Measurements from ENCODE around the gene BARHL1. TPM values are rescaled to one million over a fixed set of nuclear protein-coding genes. Genes with fewer than 3 reads are reported as not detected.

Gene BARHL1
- total and polyA plus RNA-seq, 2 experiments from 2014 or later = not detected

DNA sequence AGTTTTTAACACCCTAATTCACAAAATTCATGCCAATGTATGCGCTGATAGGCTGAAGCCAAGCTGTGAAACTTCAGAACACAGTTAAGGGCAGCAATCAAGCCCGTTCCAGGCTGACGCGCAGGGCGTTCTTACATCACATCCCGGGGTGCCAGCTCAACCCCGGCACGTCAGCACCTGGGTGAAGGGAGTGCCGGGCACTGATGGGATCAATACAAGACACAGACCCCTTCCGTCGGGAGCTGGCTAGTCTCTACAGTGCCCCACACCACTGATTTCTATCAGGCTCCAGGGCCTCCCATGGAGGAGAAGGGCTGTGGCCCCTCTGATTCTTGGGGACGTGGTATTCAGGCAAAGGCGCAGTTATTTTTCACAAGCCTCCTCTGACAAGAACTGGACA is 12.0 kb downstream of the BARHL1 start (continued):
- TF ChIP-seq, protein P1, sequence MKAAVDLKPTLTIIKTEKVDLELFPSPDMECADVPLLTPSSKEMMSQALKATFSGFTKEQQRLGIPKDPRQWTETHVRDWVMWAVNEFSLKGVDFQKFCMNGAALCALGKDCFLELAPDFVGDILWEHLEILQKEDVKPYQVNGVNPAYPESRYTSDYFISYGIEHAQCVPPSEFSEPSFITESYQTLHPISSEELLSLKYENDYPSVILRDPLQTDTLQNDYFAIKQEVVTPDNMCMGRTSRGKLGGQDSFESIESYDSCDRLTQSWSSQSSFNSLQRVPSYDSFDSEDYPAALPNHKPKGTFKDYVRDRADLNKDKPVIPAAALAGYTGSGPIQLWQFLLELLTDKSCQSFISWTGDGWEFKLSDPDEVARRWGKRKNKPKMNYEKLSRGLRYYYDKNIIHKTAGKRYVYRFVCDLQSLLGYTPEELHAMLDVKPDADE (IDR thresholded peaks at IDR 0.05) = no peak
- TF ChIP-seq EZH2 (IDR thresholded peaks at IDR 0.05; ENCODE audit: low read depth, unreplicated experiment) (no peak), POLR2AphosphoS5 (IDR thresholded peaks at IDR 0.05; ENCODE audit: low read depth) (no peak), STAT1 (IDR thresholded peaks at IDR 0.05; ENCODE audit: unreplicated experiment) (no peak), ZNF114 (CRISPR knock-in tag; IDR thresholded peaks at IDR 0.05) (no peak)

DNA sequence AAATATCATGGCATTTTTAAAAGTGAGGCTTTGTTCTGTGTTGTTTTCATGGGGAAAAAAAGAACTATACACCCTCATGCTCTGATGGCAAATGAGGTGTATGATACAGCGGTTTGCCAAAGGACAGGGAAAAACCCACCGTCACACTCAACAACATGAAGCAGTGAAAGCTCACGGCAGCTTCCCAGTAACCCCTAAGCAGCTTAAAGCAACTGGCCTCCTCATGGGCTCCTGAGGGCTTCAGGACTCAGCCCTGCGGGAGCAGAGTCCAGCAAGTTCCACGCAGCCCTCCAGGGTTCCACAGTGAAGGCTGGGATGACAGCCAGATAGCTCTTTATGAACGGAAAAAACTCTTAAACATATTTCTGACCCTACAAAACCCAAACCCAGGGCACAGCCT is 12.9 kb downstream of the BARHL1 start:
- peaks cover 34% of the 10 kb centered on the region for H3K27me3 ChIP-seq (ENCODE audit: insufficient read depth)
- DNase-seq (ENCODE audit: low spot score) (no peak), ATAC-seq (no peak)
- peaks cover 29% of the 10 kb centered on the region for H3K4me1 ChIP-seq (ENCODE audit: insufficient read depth)
- H3F3A ChIP-seq (replicated peaks; ENCODE audit: low read depth) = 0 out of 2 replicates have a peak, but pooled peaks cover 10% of the 10 kb centered on the region
- no peaks in the 10 kb centered on the region for H3K36me3 ChIP-seq (ENCODE audit: insufficient read depth)
- peaks cover 4% of the 10 kb centered on the region for H4K20me1 ChIP-seq (replicated peaks; ENCODE audit: insufficient read depth)
- H3K4me3 ChIP-seq = no peak overlapping the region
- H3K4me2 ChIP-seq = no peak overlapping the region
- no peaks in the 10 kb centered on the region for H3K9me3 Mint-ChIP-seq
- H3K4me1 Mint-ChIP-seq = peaks cover 37% of the 10 kb centered on the region
- H3K27ac ChIP-seq (ENCODE audit: low read depth) = no peak overlapping the region
- H3K36me3 Mint-ChIP-seq (ENCODE audit: low read depth) = peaks cover 24% of the 10 kb centered on the region
- H3K4me3 Mint-ChIP-seq = no peak overlapping the region
- no peaks in the 10 kb centered on the region for H3K9me2 ChIP-seq (ENCODE audit: insufficient read depth)
- H2AFZ ChIP-seq = no peak overlapping the region
- H3K27me3 Mint-ChIP-seq (ENCODE audit: insufficient read depth, low read depth, poor library complexity) = peaks cover 29% of the 10 kb centered on the region
- no peak overlapping the region for H3K27ac Mint-ChIP-seq
- H3K79me2 ChIP-seq (replicated peaks; ENCODE audit: insufficient read depth) = no peaks in the 10 kb centered on the region
- TF ChIP-seq CREB1 (CRISPR knock-in tag; IDR thresholded peaks at IDR 0.05; ENCODE audit: low read depth) (no peak), JUNB (IDR thresholded peaks at IDR 0.05; ENCODE audit: unreplicated experiment) (no peak), EZH2 (IDR thresholded peaks at IDR 0.05; ENCODE audit: low read depth, unreplicated experiment) (no peak), NANOG (IDR thresholded peaks at IDR 0.05; ENCODE audit: borderline replicate concordance) (no peak), ZNF331 (CRISPR knock-in tag; IDR thresholded peaks at IDR 0.05; ENCODE audit: low read depth) (no peak), ZNF114 (CRISPR knock-in tag; IDR thresholded peaks at IDR 0.05) (no peak), POLR2AphosphoS5 (IDR thresholded peaks at IDR 0.05; ENCODE audit: low read depth) (no peak), STAT1 (IDR thresholded peaks at IDR 0.05; ENCODE audit: unreplicated experiment) (no peak), EZH2phosphoT487 (IDR thresholded peaks at IDR 0.05; ENCODE audit: unreplicated experiment) (no peak)
- TF ChIP-seq, protein P1 (IDR thresholded peaks at IDR 0.05) = no peak
- TF ChIP-seq, protein P2, sequence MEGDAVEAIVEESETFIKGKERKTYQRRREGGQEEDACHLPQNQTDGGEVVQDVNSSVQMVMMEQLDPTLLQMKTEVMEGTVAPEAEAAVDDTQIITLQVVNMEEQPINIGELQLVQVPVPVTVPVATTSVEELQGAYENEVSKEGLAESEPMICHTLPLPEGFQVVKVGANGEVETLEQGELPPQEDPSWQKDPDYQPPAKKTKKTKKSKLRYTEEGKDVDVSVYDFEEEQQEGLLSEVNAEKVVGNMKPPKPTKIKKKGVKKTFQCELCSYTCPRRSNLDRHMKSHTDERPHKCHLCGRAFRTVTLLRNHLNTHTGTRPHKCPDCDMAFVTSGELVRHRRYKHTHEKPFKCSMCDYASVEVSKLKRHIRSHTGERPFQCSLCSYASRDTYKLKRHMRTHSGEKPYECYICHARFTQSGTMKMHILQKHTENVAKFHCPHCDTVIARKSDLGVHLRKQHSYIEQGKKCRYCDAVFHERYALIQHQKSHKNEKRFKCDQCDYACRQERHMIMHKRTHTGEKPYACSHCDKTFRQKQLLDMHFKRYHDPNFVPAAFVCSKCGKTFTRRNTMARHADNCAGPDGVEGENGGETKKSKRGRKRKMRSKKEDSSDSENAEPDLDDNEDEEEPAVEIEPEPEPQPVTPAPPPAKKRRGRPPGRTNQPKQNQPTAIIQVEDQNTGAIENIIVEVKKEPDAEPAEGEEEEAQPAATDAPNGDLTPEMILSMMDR (conservative IDR thresholded peaks at IDR 0.05; ENCODE audit: low read depth in 2 of 2) = no peak
- TF ChIP-seq, protein P3, sequence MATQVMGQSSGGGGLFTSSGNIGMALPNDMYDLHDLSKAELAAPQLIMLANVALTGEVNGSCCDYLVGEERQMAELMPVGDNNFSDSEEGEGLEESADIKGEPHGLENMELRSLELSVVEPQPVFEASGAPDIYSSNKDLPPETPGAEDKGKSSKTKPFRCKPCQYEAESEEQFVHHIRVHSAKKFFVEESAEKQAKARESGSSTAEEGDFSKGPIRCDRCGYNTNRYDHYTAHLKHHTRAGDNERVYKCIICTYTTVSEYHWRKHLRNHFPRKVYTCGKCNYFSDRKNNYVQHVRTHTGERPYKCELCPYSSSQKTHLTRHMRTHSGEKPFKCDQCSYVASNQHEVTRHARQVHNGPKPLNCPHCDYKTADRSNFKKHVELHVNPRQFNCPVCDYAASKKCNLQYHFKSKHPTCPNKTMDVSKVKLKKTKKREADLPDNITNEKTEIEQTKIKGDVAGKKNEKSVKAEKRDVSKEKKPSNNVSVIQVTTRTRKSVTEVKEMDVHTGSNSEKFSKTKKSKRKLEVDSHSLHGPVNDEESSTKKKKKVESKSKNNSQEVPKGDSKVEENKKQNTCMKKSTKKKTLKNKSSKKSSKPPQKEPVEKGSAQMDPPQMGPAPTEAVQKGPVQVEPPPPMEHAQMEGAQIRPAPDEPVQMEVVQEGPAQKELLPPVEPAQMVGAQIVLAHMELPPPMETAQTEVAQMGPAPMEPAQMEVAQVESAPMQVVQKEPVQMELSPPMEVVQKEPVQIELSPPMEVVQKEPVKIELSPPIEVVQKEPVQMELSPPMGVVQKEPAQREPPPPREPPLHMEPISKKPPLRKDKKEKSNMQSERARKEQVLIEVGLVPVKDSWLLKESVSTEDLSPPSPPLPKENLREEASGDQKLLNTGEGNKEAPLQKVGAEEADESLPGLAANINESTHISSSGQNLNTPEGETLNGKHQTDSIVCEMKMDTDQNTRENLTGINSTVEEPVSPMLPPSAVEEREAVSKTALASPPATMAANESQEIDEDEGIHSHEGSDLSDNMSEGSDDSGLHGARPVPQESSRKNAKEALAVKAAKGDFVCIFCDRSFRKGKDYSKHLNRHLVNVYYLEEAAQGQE (IDR thresholded peaks at IDR 0.05; ENCODE audit: unreplicated experiment) = no peak
